GM18868 (cell line): Measurements from ENCODE around the gene TRNT1.
A peak's percentile ranks its signal among the peaks of the same experiment; 100 is the strongest.

Source experiments
- ATAC-seq: cut with Tn5 transposase; IDR thresholded peaks from one replicate; pipeline ENCODE4 v1.9.1; 2021; ENCODE audit warnings: mild to moderate bottlenecking, moderate library complexity; ENCODE audit not compliant: unreplicated experiment

Gene TRNT1

DNA sequence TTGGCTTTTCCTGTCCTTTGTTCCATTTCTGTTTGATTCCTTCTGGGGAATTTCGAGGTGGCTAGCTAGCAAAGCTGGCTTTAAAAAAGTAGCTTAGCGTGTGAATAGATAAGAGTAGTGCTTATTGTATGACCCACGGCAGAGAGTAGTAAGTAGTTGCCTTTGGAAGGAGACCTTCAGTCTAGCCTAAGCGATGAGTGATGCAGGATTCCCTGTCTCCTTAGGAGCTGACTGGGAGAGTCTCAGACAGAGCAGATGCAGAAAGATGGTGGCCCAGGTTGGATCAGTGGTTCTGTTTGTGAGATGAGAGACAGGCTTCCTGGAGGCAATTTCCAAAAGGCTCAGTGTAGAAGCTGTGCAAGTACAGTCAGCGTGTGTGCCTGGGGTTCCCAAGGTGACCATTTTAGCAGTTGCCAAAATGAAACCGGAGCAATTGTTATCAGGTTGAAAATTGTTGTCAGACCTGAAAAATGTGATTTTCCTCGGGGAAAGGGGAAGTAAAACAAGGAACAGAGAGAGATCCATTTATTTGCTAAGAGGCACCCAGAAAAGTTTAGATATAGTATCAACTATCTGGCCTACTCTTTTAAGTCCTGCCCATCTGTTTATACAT is 15.9 kb upstream of the TRNT1 start:
- ATAC-seq, result peak; percentile 26

- no peak for ATAC-seq
Measured at GRCh38 chr3:3113042-3113709, 13.6 kb upstream of the TRNT1 start.

- no peak for ATAC-seq
Measured at GRCh38 chr3:3117651-3118050, 9.1 kb upstream of the TRNT1 start.

GRCh38 chr3:3119393-3119851 is 7.3 kb upstream of the TRNT1 start:
- peak; percentile 37 for ATAC-seq

- no peak for ATAC-seq
Measured at GRCh38 chr3:3125977-3126376, 763 bp upstream of the TRNT1 start.

DNA sequence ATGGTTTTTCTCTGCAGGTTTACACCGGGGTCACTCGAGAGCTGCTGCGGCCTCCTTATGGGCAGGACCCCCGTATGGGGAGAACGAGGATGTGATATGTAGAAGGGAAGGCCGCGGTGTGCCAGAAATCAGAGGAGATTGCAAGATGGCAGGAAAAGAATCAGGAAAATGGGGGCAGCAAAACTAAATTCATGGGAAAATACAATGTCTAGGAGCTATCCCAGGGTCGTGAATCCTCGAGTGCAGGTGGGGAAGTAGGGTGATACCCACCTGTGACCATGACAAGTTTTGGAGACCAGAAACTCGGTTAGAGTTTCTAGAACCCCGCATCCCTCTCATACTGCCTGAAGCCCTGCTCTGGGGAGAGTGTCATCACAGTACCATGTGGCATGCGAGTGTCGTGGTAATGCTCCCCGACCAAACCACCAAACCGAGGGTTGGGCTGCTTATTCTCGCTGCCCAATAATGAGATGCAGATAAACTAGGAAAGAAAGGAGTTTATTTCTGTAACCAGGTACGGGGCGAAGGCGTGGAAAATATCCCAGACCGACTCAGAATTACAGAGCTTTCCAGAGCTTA is 781 bp downstream of the TRNT1 start:
- ATAC-seq, result peak; percentile 15

DNA sequence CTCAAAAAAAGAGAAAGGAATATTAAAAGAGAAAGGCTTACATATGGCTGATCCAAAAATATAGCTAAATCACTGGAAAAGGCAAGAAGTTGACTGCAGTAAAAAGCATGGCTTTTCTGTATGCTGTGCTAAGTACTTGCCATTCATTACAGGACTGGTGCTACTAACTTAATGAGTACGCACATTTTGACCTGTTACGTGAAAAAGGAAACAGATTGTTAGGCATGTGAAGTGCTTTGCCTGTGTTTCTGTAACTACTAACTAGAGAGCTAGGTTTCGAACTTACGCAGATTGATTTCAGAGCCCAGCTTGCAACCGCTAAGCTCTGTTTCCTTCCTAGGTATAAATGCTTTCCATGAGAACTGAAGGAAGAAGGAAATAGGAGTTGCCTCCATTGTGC is 2.8 kb downstream of the TRNT1 start:
- ATAC-seq, result no peak

GRCh38 chr3:3133500-3133899 is 6.8 kb downstream of the TRNT1 start:
- ATAC-seq, result no peak

DNA sequence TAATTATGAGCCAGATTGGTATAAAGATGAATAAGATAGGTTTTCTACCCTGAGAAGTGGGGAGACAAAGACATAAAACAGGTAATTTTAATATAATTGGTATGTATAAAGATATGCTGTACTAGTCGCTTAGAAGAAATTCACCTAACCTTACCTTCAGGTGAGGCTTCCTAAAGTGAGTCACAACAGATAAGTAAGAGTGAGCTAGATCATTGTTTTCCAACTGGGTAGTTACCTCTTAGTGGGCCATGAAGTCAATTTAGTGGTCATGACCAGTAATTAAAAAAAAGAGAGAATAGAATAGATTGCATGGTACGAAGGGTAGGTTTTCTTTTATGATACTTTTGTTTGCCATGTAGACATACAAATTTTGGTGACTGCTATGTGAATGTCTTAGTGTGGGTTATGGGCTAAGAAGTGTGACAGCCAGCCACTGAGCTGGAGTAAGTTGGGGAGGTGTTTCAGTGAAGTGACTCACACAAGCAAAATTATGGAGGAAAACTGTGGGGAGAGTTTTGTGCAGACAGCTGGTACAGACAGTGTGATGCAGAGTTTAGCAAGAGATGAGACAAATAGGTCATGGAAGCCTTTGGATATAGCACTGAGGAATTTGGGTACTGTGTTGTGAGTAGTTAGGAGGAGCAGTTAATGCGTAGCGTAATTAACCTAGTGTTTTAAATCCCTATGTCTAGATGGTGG is 8.2 kb downstream of the TRNT1 start:
- no peak for ATAC-seq

GRCh38 chr3:3137526-3137925 is 10.8 kb downstream of the TRNT1 start:
- ATAC-seq, result no peak

- ATAC-seq, result peak; percentile 49
Measured at GRCh38 chr3:3141939-3142338, 15.2 kb downstream of the TRNT1 start.

DNA sequence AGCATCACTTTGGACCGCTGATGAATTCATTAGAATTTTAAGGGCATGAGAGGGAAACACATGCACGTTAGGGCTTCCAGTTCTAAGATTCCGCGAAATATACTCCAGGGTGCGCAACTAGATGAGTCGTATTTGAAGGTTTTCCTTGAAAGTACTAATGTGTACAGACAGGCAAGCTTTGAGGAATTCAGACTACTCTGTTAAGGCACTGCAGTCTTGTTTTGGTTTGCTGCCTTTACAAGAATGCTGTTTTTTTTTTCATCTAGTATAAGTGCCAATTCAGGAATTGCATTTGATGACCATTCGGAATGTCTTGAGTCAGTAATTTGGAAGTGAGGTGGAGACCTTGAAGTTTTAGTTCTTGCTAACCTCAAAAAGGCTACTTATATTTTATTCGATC is 19.1 kb downstream of the TRNT1 start:
- ATAC-seq, result no peak

- no peak for ATAC-seq
Measured at GRCh38 chr3:3149560-3149959, 22.8 kb downstream of the TRNT1 start.

- ATAC-seq, result no peak
Measured at GRCh38 chr3:3151513-3151912, 24.8 kb downstream of the TRNT1 start.

GRCh38 chr3:3154879-3155610 is 28.3 kb downstream of the TRNT1 start:
- no peak for ATAC-seq

DNA sequence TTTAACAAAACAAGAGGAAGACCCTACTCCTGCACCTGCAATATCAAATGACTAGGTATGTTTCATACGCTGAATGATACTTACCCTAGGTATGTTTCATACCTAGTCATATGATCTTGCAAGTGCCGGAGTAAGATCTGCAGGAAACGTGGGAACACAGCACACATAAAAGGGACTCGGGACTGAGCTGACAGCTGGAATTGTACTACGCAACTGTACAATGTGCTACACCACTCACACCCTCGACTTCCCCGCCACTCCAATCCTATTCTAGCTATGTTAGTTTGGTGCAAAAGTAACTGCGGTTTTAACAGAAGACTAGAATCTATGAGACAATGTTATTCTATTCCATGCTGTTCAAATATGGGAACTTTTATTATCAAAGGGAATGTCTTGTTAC is 30.7 kb downstream of the TRNT1 start:
- no peak for ATAC-seq

DNA sequence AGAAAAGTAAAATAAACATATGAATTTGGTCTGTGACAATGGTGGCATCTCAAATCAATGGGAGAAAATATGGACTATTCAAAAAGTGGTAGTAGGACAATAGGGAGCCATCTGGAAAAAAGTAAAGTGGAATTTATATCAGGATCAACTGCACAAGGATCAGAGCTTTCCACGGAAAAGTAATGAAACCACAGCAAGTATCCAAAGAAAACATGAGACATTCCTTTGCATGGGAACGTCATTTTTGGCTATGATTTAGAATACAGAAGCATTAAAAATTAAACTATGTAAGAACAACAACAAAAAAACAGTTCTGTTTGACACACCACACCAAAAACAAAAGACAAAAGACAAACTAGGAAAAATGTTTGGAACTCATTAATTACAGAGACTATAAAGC is 34.1 kb downstream of the TRNT1 start:
- ATAC-seq, result no peak

GRCh38 chr3:3165241-3165640 is 38.5 kb downstream of the TRNT1 start:
- no peak for ATAC-seq

GRCh38 chr3:3165650-3166049 is 38.9 kb downstream of the TRNT1 start:
- no peak for ATAC-seq

DNA sequence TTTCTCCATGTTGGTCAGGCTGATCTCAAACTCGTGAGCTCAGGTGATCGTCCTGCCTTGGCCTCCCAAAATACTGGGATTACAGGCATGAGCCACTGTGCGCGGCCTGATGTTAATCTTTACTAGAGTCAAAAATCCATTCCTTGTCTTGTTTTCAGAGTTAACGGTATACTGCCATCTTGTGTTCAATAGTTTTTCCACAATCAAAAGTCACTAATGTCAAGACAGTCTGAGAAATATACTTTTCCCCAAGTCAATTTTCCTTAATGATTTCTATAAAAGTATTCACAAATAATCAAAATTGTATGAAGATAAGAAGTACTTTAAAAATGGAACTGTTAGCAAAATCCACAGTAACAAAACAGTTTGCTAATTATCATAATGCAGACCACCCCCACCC is 44.3 kb downstream of the TRNT1 start:
- peak; percentile 55 for ATAC-seq

- no peak for ATAC-seq
Measured at GRCh38 chr3:3172627-3173026, 45.9 kb downstream of the TRNT1 start.
